Measurements from ENCODE around the gene STK10. TPM values are rescaled to one million over a fixed set of nuclear protein-coding genes. Genes with fewer than 3 reads are reported as not detected.
"Not testable (repeated sequence)": the region's sequence is repeated elsewhere in the genome, so short reads cannot be mapped to it uniquely, and the experiment has no call there.

Gene STK10
- total RNA-seq, 1 donor from 2014 or later, result 14.9 TPM

- DNase-seq, result no peak
Measured at GRCh38 chr5:172051643-172052339, 136.2 kb downstream of the STK10 start.

GRCh38 chr5:172050080-172050479, 137.9 kb downstream of the STK10 start:
- no peak for DNase-seq

- no peak for DNase-seq
Measured at GRCh38 chr5:172049226-172049796, 138.7 kb downstream of the STK10 start.

DNA sequence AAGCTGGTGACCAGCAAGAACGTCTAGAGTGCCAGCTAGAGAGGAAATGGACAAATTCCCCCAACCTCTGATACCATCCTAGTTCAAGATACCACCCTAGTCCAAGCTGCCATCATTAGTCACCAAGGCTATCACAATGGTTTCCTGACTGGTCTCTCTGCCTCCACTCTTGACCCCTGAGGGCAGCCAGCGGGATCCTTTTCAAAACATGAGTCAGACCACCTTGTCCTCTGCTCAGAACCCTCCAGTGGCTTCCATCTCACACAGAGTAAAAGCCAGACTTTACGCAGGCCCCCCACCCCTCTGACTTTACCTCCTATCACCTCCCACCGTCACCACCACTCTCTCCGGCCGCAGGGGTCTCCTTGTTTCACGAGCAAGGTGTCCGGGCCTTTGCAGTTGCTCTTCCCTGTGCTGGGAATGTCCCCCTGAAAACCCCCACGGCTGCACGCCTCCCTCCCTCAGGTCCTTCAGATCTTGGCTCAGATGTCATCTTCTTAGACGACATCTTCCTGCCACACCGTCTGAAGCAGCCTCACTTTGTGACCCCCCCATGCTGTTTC, 139.4 kb downstream of the STK10 start:
- DNase-seq, result no peak

DNA sequence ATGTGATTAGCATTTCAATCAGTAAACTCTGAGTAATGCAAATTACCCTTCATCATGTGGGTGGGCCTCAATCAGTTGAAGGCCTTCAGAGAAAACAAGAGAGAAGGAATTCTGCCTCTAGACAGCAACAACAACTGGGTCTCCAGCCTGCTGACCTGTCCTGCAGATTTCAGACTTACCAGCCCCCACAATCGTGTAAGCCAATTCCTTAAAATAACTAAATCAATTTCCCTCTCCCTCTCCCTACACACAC, 139.9 kb downstream of the STK10 start:
- DNase-seq, result no peak

DNA sequence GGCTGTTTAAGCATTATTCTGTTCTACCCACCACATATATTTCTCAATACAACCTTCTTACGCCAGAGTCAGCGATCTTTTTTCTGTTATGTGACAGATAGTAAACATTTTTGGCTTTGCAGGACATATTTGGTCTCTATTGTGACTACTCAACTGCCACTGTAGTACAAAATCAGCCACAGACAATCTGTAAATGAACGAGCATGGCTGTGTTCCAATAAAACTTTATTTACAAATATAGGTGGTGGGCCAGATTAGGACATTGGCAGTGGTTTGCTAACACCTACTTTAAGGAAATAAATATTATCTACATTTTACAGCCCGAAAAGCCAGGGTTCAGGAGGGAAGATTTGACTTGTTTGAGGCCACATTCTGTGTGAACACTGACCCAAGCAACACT, 141.4 kb downstream of the STK10 start:
- DNase-seq, result no peak

- DNase-seq, result no peak
Measured at GRCh38 chr5:172045315-172045632, 142.8 kb downstream of the STK10 start.

DNA sequence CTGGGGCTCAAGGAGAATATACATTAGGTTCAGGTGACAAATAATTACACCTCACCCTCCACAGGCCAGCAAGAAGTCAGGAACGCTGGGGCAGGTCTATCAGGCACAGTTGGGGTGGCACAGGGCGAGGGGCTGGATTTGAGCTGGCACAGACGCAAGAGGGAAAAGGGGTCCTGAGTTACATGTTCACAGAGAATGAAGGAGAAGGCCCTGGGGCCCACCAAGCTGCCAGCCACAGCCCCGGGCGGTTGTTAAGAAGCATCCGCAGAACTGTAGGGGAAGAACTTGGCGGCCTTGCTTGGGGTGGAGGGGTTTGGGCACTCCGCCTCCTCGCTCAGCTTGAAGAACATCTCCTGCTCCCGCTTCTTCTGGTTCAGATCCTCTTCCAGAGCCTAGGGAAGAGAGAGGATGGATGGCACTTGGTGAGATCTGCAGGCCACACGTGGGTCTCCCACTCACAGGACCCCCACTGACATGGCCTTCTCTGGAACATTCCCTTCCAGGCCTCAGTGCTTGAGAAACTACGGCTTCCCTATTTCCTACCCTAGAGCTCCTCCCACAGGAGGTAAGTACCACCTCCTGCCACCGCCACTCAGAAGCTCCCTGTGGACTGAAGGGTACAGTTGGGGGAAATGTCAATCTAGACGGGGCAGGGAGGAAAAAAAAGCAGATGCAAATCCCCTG, 143.3 kb downstream of the STK10 start:
- DNase-seq, result no peak

GRCh38 chr5:172043865-172044264, 144.2 kb downstream of the STK10 start:
- peak; percentile 16 for DNase-seq

- no peak for DNase-seq
Measured at GRCh38 chr5:172042183-172042582, 145.8 kb downstream of the STK10 start.

GRCh38 chr5:172038167-172038566, 149.9 kb downstream of the STK10 start:
- no peak for DNase-seq

GRCh38 chr5:172035049-172035448, 153.0 kb downstream of the STK10 start:
- DNase-seq, result no peak

DNA sequence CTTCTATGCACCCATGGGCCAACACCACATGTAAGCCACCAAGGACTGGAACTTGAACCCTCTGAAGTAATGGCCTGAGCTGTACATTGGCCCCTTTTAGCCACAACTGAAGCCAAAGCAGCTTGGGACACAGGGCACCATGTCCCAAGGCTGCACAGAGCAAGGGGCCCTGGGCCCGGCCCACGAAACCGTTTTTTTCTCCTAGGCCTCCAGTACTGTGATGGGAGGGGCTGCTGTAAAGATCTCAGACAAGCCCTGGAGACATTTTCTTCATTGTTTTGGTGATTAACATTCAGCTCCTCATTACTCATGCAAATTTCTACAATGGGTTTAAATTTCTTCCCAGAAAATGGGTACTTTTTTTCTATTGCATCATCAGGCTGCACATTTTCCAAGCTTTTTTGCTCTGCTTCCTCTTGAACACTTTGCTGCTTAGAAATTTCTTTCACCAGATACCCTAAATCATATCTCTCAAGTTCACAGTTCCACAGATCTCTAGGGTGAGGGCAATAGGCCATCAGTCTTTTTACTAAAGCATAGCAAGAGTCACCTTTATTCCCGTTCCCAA, 156.0 kb downstream of the STK10 start:
- no peak for DNase-seq

GRCh38 chr5:172029876-172030275, 158.1 kb downstream of the STK10 start:
- DNase-seq, result no peak

GRCh38 chr5:172028167-172028566, 159.9 kb downstream of the STK10 start:
- peak; percentile 61 for DNase-seq

- not testable (repeated sequence) for DNase-seq
Measured at GRCh38 chr5:172020110-172020786, 167.8 kb downstream of the STK10 start.

GRCh38 chr5:172015346-172015745, 172.7 kb downstream of the STK10 start:
- DNase-seq, result no peak

GRCh38 chr5:172010278-172010677, 177.7 kb downstream of the STK10 start:
- peak; percentile 55 for DNase-seq

DNA sequence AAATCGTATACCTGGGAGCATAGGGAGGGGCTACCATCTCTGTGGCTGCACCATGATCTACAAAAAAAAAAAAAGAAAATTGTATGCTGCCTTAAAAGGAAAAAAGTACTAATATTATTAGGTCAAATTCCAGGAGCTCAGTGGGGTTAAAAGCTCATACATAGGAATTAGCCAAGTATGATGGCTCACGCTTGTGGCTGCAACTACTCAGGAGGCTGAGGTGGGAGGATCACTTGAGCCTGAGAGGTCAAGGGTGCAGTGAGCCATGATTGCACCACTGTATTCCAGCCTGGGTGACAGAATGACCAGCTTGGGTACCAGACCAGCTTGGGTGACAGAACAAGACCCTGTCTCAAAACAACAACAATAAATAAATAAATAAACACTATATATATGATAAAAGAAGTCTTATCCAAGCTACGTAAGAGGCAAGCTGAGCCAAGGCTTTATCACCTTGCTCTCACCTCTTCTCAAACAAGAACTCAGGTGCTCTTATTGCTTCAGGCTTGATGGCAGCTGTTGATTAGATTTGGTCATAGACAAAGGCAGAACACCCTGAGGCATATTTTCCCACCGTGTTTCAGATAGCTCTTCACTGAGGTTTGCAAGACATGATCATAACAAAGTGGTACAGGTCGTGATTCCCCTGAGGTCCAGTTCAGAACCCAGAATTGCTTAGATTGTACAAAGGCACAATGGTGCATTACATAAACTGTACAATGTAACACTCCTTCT, 178.3 kb downstream of the STK10 start:
- DNase-seq, result no peak

DNA sequence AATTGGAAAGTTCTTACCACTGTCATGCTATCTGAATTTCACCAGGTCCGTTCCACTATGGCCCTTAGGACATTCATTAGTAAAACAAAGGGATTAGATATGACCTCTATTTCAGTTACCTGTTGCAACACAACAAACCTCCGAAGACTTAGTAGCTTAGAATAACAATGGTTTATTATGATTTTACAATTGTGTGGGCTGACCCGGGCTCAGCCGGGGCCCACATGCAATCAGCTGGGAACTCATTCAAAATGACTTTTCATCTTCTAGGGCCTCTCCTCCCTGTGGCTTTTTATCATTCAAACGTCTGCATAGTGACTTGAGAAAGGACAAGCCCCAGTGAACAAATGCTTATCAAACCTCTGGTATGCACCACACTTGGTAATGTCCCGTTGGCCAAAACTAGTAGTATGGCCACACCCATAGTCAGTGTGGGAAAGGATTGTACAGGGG, 179.3 kb downstream of the STK10 start:
- no peak for DNase-seq

DNA sequence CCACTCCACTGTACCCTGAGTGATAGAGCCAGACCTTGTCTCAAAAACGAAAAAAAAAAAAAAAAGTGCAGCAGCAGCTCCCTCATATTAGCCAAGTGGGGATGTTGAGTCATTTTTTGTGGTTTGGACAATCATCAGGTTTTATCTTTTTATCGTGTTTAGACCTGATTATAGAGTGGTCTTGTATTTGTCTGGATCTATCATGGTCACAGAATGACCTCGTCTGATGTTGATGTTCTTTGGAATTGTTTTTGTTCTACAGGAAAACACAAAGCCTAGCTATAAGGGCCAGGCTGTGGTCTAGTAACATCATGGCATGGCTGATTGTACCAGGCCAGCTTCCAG, 179.9 kb downstream of the STK10 start:
- DNase-seq, result no peak
